ENCODE results near the gene EFCAB6.

The EFCAB6 gene

GRCh38 chr22:43837666-43838065, 25.6 kb upstream of the EFCAB6 start:
- H2BK120ac ChIP-seq (ENCODE audit: low read depth, low read length), result no peak overlapping the region
- peak overlapping the region; percentile 82 for H2BK5ac ChIP-seq (ENCODE audit: low read length)
- no peak overlapping the region for H3K14ac ChIP-seq (ENCODE audit: low read length)
- H2AK5ac ChIP-seq (ENCODE audit: low read depth, low read length), result no peak overlapping the region
- no peak overlapping the region for H4K91ac ChIP-seq (ENCODE audit: low read depth, low read length, poor library complexity)
- peaks cover 3% of the 10 kb centered on the region for H3K79me1 ChIP-seq (ENCODE audit: low read depth, low read length)
- no peaks in the 10 kb centered on the region for H3K27me3 ChIP-seq (ENCODE audit: control insufficient read depth in 3 of 3, insufficient read depth in 3 of 3, low read depth in 1 of 3, low read length in 3 of 3)
- H4K8ac ChIP-seq (ENCODE audit: low read depth, low read length), result no peak overlapping the region
- H3K4me1 ChIP-seq (ENCODE audit: control insufficient read depth in 2 of 2, insufficient read depth in 1 of 2, low read depth in 1 of 2, low read length in 2 of 2), result peaks cover 0 to 2% of the 10 kb centered on the region in 2 donors
- H3K27ac ChIP-seq (replicated peaks; ENCODE audit: low read length), result no peak overlapping the region
- H3K36me3 ChIP-seq (replicated peaks in 1 of 2; ENCODE audit: control insufficient read depth in 2 of 2, insufficient read depth in 2 of 2, low read length in 2 of 2), result peaks cover 5 to 32% of the 10 kb centered on the region in 2 donors
- no peak overlapping the region for H3K4ac ChIP-seq (ENCODE audit: low read length)
- no peak overlapping the region for H3K4me2 ChIP-seq (ENCODE audit: insufficient read depth, low read length, poor library complexity, severe bottlenecking)
- H2BK12ac ChIP-seq (ENCODE audit: low read length), result no peak overlapping the region
- no peak overlapping the region for H3K9ac ChIP-seq (ENCODE audit: low read depth, low read length, poor library complexity)
- H3K18ac ChIP-seq (ENCODE audit: low read length), result peak overlapping the region; percentile 57
- peak overlapping the region; percentile 65 for H3K23ac ChIP-seq (ENCODE audit: low read depth, low read length, poor library complexity)
- no peak overlapping the region for H3K4me3 ChIP-seq (ENCODE audit: low read length in 2 of 2)
- H2AFZ ChIP-seq (ENCODE audit: low read length), result no peak overlapping the region
- H3K9me3 ChIP-seq (replicated peaks in 1 of 2; ENCODE audit: control insufficient read depth in 2 of 2, insufficient read depth in 1 of 2, low read depth in 1 of 2, low read length in 2 of 2), result peaks cover 0 to 2% of the 10 kb centered on the region in 2 donors
- WGBS, 2 donors (ENCODE audit: extremely low coverage in 2 of 2, insufficient read length in 2 of 2, insufficient replicate concordance in 1 of 2), result no CpG with 5 or more reads among the region's 9 CpGs
- DNase-seq (ENCODE audit: low spot score), result no peak
- no peak overlapping the region for H2BK15ac ChIP-seq (ENCODE audit: low read length)

- no peak overlapping the region for H2BK12ac ChIP-seq (ENCODE audit: low read length)
- H3K79me1 ChIP-seq (ENCODE audit: low read depth, low read length), result peaks cover 2% of the 10 kb centered on the region
- H2AFZ ChIP-seq (ENCODE audit: low read length), result no peak overlapping the region
- H3K4me1 ChIP-seq (ENCODE audit: control insufficient read depth in 2 of 2, insufficient read depth in 1 of 2, low read depth in 1 of 2, low read length in 2 of 2), result peaks cover 0 to 2% of the 10 kb centered on the region in 2 donors
- H2BK15ac ChIP-seq (ENCODE audit: low read length), result no peak overlapping the region
- no peak overlapping the region for H3K23ac ChIP-seq (ENCODE audit: low read depth, low read length, poor library complexity)
- no peak overlapping the region for H3K4me3 ChIP-seq (ENCODE audit: low read length in 2 of 2)
- no peak overlapping the region for H2AK5ac ChIP-seq (ENCODE audit: low read depth, low read length)
- no peak overlapping the region for H3K18ac ChIP-seq (ENCODE audit: low read length)
- no peak overlapping the region for H3K9ac ChIP-seq (ENCODE audit: low read depth, low read length, poor library complexity)
- no peak overlapping the region for H2BK5ac ChIP-seq (ENCODE audit: low read length)
- H3K27me3 ChIP-seq (ENCODE audit: control insufficient read depth in 3 of 3, insufficient read depth in 3 of 3, low read depth in 1 of 3, low read length in 3 of 3), result no peaks in the 10 kb centered on the region
- no peak overlapping the region for H3K4ac ChIP-seq (ENCODE audit: low read length)
- H4K91ac ChIP-seq (ENCODE audit: low read depth, low read length, poor library complexity), result no peak overlapping the region
- H3K4me2 ChIP-seq (ENCODE audit: insufficient read depth, low read length, poor library complexity, severe bottlenecking), result no peak overlapping the region
- H4K8ac ChIP-seq (ENCODE audit: low read depth, low read length), result no peak overlapping the region
- H3K27ac ChIP-seq (replicated peaks; ENCODE audit: low read length), result no peak overlapping the region
- H3K36me3 ChIP-seq (replicated peaks in 1 of 2; ENCODE audit: control insufficient read depth in 2 of 2, insufficient read depth in 2 of 2, low read length in 2 of 2), result peaks cover 7 to 44% of the 10 kb centered on the region in 2 donors
- peaks cover 0 to 2% of the 10 kb centered on the region in 2 donors for H3K9me3 ChIP-seq (replicated peaks in 1 of 2; ENCODE audit: control insufficient read depth in 2 of 2, insufficient read depth in 1 of 2, low read depth in 1 of 2, low read length in 2 of 2)
- DNase-seq (ENCODE audit: low spot score), result no peak
- no peak overlapping the region for H3K14ac ChIP-seq (ENCODE audit: low read length)
- no peak overlapping the region for H2BK120ac ChIP-seq (ENCODE audit: low read depth, low read length)
- no CpG with 5 or more reads among the region's 13 CpGs for WGBS, 2 donors (ENCODE audit: extremely low coverage in 2 of 2, insufficient read length in 2 of 2, insufficient replicate concordance in 1 of 2)
Measured at GRCh38 chr22:43835736-43836135, 23.6 kb upstream of the EFCAB6 start.

GRCh38 chr22:43835166-43835565, 23.1 kb upstream of the EFCAB6 start:
- Histone ChIP-seq H2BK120ac (ENCODE audit: low read depth, low read length) (no peak overlapping the region), H3K14ac (ENCODE audit: low read length) (no peak overlapping the region), H3K27ac (replicated peaks; ENCODE audit: low read length) (no peak overlapping the region), H3K9ac (ENCODE audit: low read depth, low read length, poor library complexity) (no peak overlapping the region), H2AK5ac (ENCODE audit: low read depth, low read length) (no peak overlapping the region), H3K4ac (ENCODE audit: low read length) (no peak overlapping the region), H4K91ac (ENCODE audit: low read depth, low read length, poor library complexity) (no peak overlapping the region), H2BK15ac (ENCODE audit: low read length) (no peak overlapping the region), H3K36me3 (replicated peaks in 1 of 2; ENCODE audit: control insufficient read depth in 2 of 2, insufficient read depth in 2 of 2, low read length in 2 of 2) (peaks cover 7 to 49% of the 10 kb centered on the region in 2 donors), H3K79me1 (ENCODE audit: low read depth, low read length) (peaks cover 2% of the 10 kb centered on the region), H3K4me2 (ENCODE audit: insufficient read depth, low read length, poor library complexity, severe bottlenecking) (no peak overlapping the region), H4K8ac (ENCODE audit: low read depth, low read length) (no peak overlapping the region), H3K27me3 (ENCODE audit: control insufficient read depth in 3 of 3, insufficient read depth in 3 of 3, low read depth in 1 of 3, low read length in 3 of 3) (no peaks in the 10 kb centered on the region), H2AFZ (ENCODE audit: low read length) (no peak overlapping the region), H3K23ac (ENCODE audit: low read depth, low read length, poor library complexity) (no peak overlapping the region), H3K4me3 (ENCODE audit: low read length in 2 of 2) (no peak overlapping the region), H3K9me3 (replicated peaks in 1 of 2; ENCODE audit: control insufficient read depth in 2 of 2, insufficient read depth in 1 of 2, low read depth in 1 of 2, low read length in 2 of 2) (peaks cover 0 to 2% of the 10 kb centered on the region in 2 donors), H3K4me1 (ENCODE audit: control insufficient read depth in 2 of 2, insufficient read depth in 1 of 2, low read depth in 1 of 2, low read length in 2 of 2) (peaks cover 0 to 2% of the 10 kb centered on the region in 2 donors), H2BK12ac (ENCODE audit: low read length) (no peak overlapping the region), H3K18ac (ENCODE audit: low read length) (peak overlapping the region; percentile 80), H2BK5ac (ENCODE audit: low read length) (no peak overlapping the region)
- no CpG with 5 or more reads among the region's 12 CpGs for WGBS, 2 donors (ENCODE audit: extremely low coverage in 2 of 2, insufficient read length in 2 of 2, insufficient replicate concordance in 1 of 2)
- no peak for DNase-seq (ENCODE audit: low spot score)

GRCh38 chr22:43833286-43834240, 21.5 kb upstream of the EFCAB6 start:
- H2BK12ac ChIP-seq (ENCODE audit: low read length), result no peak overlapping the region
- no peak overlapping the region for H3K27ac ChIP-seq (replicated peaks; ENCODE audit: low read length)
- H2BK120ac ChIP-seq (ENCODE audit: low read depth, low read length), result no peak overlapping the region
- no peak overlapping the region for H3K9ac ChIP-seq (ENCODE audit: low read depth, low read length, poor library complexity)
- no peak overlapping the region for H2BK15ac ChIP-seq (ENCODE audit: low read length)
- no peak overlapping the region for H4K8ac ChIP-seq (ENCODE audit: low read depth, low read length)
- H3K4me1 ChIP-seq (ENCODE audit: control insufficient read depth in 2 of 2, insufficient read depth in 1 of 2, low read depth in 1 of 2, low read length in 2 of 2), result peaks cover 0 to 7% of the 10 kb centered on the region in 2 donors
- no peak overlapping the region for H2BK5ac ChIP-seq (ENCODE audit: low read length)
- H2AK5ac ChIP-seq (ENCODE audit: low read depth, low read length), result peak overlapping the region; percentile 75
- peaks cover 2% of the 10 kb centered on the region for H3K79me1 ChIP-seq (ENCODE audit: low read depth, low read length)
- H3K4me2 ChIP-seq (ENCODE audit: insufficient read depth, low read length, poor library complexity, severe bottlenecking), result no peak overlapping the region
- no peak for DNase-seq (ENCODE audit: low spot score)
- H3K23ac ChIP-seq (ENCODE audit: low read depth, low read length, poor library complexity), result no peak overlapping the region
- H3K4me3 ChIP-seq (ENCODE audit: low read length in 2 of 2), result no peak overlapping the region
- H3K27me3 ChIP-seq (ENCODE audit: control insufficient read depth in 3 of 3, insufficient read depth in 3 of 3, low read depth in 1 of 3, low read length in 3 of 3), result no peaks in the 10 kb centered on the region
- peak overlapping the region; percentile 38 for H3K14ac ChIP-seq (ENCODE audit: low read length)
- H3K9me3 ChIP-seq (replicated peaks in 1 of 2; ENCODE audit: control insufficient read depth in 2 of 2, insufficient read depth in 1 of 2, low read depth in 1 of 2, low read length in 2 of 2), result peaks cover 0 to 2% of the 10 kb centered on the region in 2 donors
- peak overlapping the region; percentile 76 for H3K18ac ChIP-seq (ENCODE audit: low read length)
- H4K91ac ChIP-seq (ENCODE audit: low read depth, low read length, poor library complexity), result peak overlapping the region; percentile 72
- peaks cover 7 to 52% of the 10 kb centered on the region in 2 donors for H3K36me3 ChIP-seq (replicated peaks in 1 of 2; ENCODE audit: control insufficient read depth in 2 of 2, insufficient read depth in 2 of 2, low read length in 2 of 2)
- no CpG with 5 or more reads among the region's 36 CpGs for WGBS, 2 donors (ENCODE audit: extremely low coverage in 2 of 2, insufficient read length in 2 of 2, insufficient replicate concordance in 1 of 2)
- H2AFZ ChIP-seq (ENCODE audit: low read length), result no peak overlapping the region
- H3K4ac ChIP-seq (ENCODE audit: low read length), result no peak overlapping the region

Measured in neuronal stem cell (in vitro differentiated cells).